ENCODE results near the gene BMPR1A.

GRCh38 chr10:86965986-86966654 lies 209.7 kb downstream of the BMPR1A start:
- TF ChIP-seq, protein P1, sequence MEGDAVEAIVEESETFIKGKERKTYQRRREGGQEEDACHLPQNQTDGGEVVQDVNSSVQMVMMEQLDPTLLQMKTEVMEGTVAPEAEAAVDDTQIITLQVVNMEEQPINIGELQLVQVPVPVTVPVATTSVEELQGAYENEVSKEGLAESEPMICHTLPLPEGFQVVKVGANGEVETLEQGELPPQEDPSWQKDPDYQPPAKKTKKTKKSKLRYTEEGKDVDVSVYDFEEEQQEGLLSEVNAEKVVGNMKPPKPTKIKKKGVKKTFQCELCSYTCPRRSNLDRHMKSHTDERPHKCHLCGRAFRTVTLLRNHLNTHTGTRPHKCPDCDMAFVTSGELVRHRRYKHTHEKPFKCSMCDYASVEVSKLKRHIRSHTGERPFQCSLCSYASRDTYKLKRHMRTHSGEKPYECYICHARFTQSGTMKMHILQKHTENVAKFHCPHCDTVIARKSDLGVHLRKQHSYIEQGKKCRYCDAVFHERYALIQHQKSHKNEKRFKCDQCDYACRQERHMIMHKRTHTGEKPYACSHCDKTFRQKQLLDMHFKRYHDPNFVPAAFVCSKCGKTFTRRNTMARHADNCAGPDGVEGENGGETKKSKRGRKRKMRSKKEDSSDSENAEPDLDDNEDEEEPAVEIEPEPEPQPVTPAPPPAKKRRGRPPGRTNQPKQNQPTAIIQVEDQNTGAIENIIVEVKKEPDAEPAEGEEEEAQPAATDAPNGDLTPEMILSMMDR (conservative IDR thresholded peaks at IDR 0.05): no peak
- no peak for TF ChIP-seq EZH2 (IDR thresholded peaks at IDR 0.05; ENCODE audit: low read depth)

All from PC-9 (cell line).